SIG-M5 treated with dmso at 0.1 percent for 504 hours (cell line): ENCODE results near the gene IPPK.
A peak's percentile ranks its signal among the peaks of the same experiment; 100 is the strongest.
"Not testable (repeated sequence)": the region's sequence is repeated elsewhere in the genome, so short reads cannot be mapped to it uniquely, and the experiment has no call there.

Experiments
- DNase-seq: peaks from one replicate; lab custom pipeline; 2025; ENCODE audit not compliant: unreplicated experiment; lab: John Stamatoyannopoulos, UW

The IPPK gene

GRCh38 chr9:92598382-92598781, 71.5 kb downstream of the IPPK start:
- no peak for DNase-seq

- no peak for DNase-seq
These were observed 74.0 kb downstream of the IPPK start for GRCh38 chr9:92595930-92596329.

- DNase-seq = not testable (repeated sequence)
These were observed 74.9 kb downstream of the IPPK start for GRCh38 chr9:92595075-92595474.

DNA sequence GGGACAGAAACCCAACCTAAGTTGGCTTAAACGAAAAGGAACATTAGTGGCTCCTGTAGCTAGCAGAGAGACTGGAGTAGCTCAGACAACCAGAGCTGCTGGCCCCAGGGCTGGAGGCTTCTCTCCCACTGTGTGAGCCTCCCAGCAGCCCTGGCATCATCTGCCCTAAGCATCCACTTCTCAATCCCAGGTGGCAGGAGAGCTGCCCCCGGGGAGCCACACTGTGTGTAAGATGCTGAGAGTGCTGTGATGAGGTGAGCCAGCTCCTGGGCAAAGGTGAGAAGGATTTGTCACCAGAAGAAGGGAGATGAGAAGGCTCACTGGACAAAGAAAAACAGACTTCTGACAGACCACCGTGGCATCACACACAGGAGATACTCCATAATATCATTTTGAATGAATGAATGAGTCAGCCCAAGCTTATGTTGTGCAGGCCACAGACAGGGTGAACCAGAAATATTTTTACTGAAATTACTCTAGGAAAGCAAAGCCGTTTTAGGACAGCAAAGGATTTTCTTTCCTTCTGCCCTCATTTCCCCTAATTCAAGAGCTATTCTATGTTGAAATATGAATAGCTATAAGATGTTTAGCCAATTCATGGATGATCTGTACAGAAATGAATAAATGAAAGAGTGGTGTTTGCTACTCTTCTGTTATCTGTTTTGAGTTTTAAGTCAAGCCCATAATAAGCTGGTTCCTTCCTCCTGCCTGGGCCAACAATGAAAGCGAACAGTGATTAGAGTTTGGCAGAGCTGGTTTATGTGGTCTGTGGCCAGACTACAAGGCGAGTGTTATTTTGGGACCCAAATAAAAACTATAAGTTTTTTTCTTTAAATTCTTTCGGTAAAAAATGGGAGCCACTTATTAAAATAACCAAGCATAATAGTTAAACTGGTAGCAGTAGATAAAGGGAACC, 76.7 kb downstream of the IPPK start:
- no peak for DNase-seq

DNA sequence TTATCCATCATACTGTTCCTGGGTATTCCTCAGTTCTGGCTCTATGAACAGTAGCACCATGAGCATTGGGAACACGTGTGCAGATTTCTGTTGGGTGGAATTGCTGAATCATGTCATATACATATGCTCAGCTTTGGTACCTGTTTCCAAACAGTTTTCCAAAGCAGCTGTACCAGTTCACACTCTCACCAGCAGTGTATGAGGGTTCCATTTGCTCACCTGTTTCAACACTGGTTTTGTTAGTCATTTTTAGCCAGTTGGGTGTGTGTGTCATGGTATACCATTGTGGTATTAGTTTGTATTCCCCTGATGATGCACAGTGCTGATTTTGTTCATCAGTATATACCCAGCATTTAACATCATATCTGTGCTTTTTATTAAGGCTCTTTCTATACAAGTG, 77.4 kb downstream of the IPPK start:
- DNase-seq = no peak

DNA sequence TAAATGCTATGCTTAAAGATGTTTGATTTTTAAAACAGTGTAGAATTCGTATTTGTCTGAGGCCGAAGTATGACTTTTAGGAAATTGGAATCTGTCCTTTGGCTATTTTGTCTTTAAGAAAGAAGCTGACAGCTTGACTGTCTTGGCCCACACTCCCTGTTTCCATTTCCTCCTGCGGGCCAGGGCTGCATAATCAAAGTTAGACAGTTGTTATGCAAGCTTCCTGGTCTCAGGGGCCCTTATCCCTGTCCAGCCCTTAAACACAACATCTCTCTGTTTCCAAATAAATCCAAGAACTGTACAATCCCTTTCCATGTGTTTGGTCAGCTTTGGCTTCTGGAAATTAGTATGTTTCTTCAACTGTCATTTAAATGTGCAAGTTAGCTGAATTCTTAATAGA, 79.6 kb downstream of the IPPK start:
- DNase-seq = peak; percentile 11

DNA sequence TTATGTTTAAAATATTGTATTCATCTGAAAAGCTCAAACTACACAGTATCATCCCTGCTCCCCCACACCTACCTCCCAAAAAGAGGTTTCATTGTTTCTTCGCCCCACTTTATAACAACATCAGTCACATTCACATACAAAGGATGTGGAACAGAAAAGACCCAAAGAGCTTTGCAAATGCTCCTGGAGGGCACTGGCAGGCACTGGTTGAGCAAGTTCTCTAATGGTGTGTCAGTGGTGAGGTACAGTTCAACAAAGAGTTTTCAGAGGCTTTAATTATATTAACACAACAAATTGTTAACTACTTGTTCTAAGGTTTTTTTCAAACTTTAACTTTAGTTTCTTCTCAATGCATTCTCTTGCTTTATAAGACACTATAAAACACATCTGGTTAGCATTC, 80.0 kb downstream of the IPPK start:
- DNase-seq = no peak

DNA sequence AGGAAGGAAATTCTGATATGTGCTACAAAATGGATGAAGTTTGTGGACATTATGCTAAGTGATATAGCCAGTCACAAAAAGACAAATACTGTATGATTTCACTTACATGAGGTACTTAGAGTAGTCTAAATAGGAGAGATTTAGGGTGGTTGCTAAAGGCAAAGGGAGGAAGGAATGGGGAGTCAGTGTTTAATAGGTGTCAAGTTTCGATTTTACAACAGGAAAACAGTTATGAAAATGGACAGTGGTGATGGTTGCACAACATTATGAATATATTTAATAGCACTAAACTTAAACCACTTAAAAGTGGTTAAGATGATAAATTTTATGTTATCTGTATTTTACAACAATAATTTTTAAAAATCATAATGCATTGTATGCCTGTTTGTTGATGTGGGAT, 93.8 kb downstream of the IPPK start:
- no peak for DNase-seq

- DNase-seq = not testable (repeated sequence)
These were observed 96.3 kb downstream of the IPPK start for GRCh38 chr9:92573612-92574011.

DNA sequence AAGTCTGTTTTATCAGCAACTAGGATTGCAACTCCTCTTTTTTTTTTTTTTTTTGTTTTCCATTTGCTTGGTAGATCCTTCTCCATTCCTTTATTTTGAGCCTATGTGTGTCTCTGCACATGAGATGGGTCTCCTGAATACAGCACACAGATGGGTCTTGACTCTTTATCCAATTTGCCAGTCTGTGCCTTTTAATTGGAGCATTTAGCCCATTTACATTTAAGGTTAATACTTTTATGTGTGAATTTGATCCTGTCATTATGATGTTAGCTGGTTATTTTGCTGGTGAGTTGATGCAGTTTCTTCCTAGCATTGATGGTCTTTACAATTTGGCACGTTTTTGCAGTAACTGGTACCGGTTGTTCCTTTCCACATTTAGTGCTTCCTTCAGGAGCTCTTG, 98.1 kb downstream of the IPPK start:
- DNase-seq = not testable (repeated sequence)

- no peak for DNase-seq
These were observed 104.9 kb downstream of the IPPK start for GRCh38 chr9:92564982-92565381.

DNA sequence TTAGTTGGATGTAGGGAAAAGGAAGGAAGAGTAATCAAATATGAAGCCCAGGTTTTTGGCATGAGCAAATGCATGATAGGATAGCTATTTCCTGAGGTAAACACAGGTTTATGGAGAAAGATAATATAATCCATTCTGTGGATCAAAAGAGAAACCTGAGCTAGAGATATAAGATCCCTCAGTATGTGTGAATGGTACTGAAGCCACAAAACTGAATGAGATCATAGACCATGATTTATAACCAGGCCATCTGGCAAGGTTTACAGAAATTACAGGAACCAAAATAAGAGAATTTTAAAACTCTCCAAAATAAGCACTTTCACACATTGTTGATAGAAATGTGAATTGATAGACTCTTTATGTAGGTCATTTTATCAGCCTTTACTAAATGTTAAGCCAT, 105.4 kb downstream of the IPPK start:
- DNase-seq = no peak
